HG02759 (cell line): Measurements from ENCODE around the gene RAB44.

Experiments used
- ATAC-seq: cut with Tn5 transposase; IDR thresholded peaks from one replicate; pipeline ENCODE4 v1.9.1; 2021; ENCODE audit warnings: mild to moderate bottlenecking, moderate library complexity; ENCODE audit not compliant: unreplicated experiment

RAB44 gene

DNA sequence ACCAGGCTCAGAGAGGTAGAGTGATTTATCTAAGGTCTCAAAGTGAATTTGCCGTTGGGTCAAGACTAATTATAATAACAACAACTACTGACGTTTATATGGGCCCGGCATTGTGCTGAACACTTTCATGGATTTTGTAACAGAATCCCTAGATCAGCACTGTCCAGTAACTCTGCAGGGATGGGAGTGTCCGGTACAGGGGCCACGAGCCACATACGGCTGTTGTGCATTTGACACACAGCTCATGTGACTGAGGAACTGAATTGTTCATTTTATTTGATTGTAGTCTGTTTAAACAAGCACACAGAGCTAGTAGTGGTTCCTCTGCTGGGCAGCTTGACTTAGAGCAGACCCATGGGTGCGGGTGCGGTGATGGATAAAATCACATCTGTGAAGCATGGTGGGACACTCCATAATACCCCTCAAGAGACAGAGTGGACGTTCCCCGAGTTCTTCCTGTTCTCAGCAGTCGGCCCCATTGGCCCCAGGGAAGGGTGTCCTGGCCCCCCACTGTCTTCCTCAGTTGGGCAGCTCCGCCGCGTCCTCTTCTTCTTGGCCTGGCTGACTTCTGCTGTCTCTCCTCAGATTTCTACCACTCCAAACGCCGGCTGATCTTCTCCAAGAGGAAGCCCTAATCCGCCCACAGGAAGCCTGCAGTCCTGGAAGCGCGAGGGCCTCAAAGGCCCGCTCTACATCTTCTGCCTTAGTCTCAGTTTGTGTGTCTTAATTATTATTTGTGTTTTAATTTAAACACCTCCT lies 12.3 kb upstream of the RAB44 start:
- ATAC-seq = no peak

DNA sequence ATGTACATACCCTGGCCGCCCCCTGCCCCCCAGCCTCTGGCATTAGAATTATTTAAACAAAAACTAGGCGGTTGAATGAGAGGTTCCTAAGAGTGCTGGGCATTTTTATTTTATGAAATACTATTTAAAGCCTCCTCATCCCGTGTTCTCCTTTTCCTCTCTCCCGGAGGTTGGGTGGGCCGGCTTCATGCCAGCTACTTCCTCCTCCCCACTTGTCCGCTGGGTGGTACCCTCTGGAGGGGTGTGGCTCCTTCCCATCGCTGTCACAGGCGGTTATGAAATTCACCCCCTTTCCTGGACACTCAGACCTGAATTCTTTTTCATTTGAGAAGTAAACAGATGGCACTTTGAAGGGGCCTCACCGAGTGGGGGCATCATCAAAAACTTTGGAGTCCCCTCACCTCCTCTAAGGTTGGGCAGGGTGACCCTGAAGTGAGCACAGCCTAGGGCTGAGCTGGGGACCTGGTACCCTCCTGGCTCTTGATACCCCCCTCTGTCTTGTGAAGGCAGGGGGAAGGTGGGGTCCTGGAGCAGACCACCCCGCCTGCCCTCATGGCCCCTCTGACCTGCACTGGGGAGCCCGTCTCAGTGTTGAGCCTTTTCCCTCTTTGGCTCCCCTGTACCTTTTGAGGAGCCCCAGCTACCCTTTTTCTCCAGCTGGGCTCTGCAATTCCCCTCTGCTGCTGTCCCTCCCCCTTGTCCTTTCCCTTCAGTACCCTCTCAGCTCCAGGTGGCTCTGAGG lies 11.5 kb upstream of the RAB44 start:
- no peak for ATAC-seq

DNA sequence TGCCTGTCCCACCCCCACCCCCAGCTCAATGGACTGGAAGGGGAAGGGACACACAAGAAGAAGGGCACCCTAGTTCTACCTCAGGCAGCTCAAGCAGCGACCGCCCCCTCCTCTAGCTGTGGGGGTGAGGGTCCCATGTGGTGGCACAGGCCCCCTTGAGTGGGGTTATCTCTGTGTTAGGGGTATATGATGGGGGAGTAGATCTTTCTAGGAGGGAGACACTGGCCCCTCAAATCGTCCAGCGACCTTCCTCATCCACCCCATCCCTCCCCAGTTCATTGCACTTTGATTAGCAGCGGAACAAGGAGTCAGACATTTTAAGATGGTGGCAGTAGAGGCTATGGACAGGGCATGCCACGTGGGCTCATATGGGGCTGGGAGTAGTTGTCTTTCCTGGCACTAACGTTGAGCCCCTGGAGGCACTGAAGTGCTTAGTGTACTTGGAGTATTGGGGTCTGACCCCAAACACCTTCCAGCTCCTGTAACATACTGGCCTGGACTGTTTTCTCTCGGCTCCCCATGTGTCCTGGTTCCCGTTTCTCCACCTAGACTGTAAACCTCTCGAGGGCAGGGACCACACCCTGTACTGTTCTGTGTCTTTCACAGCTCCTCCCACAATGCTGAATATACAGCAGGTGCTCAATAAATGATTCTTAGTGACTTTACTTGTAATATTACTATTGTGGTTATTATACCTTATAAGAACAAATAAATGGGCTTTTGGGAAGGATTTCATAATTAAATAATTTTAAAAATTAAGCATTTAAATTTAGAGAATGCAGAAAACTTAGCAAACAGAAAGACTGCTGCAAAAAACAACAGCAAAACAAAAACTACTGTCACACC lies 10.7 kb upstream of the RAB44 start:
- ATAC-seq = no peak

DNA sequence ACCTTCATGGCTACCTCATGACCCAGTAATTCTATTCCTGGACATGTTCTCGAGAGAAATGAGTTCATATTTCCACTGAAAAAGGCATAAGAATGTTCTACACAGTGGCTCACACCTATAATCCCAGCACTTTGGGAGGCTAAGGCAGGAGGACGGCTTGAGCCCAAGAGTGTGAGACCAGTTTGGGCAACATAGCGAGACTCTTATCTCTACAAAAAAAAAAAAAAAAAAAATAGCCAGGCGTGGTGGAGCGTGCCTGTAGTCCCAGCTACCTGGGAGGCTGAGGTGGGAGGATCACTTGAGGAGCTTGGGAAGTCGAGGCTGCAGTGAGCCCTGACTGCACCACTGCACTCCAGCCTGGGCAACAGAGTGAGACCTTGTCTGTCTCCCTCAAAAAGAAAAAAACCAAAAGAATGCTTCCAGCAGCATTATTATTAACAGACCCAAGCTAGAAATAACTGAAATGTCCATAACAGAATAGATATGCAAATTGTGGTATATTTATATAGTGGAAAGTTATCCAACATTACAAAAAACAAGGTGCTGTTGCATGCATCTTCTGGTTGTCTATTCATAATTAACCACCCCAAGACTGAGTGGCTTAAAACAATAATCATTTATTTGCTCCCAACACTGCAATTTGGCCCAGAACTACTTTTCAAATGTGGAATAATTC lies 9.4 kb upstream of the RAB44 start:
- no peak for ATAC-seq

DNA sequence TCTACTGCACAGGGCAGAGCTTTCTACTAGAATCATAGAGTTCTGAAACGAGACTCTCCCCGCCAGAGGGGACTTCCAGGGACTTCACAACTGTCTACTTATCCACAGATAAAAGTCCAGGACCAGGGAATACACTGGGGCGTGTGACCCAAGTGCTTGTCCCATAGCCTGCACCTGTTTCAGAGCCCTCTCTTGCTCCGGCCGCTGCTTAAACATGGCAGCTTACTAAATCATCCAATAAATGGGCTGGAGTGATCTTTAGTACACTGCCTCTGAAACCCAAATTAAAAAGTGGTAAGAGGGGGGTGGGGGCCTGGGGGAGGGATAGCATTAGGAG lies 8.9 kb upstream of the RAB44 start:
- no peak for ATAC-seq

DNA sequence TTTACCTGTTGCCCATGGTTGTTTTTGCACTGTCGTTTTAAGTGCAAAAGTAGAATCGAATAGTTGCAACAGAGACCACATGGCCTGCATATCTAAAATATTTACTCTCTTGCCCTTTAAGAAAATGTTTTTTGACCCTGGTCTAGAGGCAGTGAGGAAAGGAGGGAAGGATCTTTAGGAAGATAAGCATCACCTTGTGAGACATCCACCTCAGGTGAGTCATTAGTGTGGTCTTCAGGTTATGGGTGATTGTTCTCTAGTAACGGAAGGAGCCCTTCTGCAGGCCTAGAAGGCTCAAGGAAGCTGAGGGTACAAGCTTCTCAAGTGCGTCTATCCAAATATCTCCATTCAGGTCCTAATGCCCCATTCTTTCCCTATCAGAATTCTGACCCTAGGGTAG lies 6.6 kb upstream of the RAB44 start:
- ATAC-seq = no peak

DNA sequence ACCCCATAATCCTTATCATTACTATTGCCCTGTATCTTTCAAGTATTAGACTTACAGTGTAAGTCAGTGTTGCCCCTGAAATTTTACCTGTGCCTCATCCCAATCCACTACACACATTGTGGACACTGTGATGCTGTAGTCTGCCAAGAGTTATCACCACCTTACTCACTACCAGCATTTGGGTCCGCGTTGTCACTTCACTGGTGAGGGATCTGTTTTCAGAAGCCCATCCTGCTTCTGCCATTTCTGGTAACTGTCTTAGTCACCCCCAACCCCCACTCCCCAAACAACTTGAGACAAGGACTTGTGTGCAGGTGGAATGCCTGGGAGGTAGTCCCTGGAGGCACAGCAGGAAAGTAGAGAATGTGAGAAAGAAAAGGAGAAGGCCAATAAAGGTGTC lies 6.0 kb upstream of the RAB44 start:
- ATAC-seq = no peak

DNA sequence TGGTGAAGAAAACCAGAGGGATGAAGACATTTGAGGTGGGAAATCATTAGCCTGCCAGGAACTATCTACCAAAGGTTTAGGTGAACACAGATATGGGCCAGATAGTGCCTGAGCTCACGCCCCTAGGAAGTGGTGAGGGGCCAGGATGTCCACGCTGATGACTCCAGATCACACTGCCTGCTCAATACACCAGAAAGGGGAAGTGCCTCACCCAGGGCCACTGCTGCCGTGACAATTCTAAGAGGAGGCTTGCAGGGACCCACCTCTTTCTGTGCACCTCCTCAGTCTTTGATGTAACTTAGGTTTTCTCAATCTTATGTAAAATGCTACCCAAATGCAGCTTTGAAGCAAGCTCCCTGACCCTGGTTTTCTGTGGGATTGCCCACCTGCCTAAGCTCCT lies 5.4 kb upstream of the RAB44 start:
- peak; percentile 72 for ATAC-seq

DNA sequence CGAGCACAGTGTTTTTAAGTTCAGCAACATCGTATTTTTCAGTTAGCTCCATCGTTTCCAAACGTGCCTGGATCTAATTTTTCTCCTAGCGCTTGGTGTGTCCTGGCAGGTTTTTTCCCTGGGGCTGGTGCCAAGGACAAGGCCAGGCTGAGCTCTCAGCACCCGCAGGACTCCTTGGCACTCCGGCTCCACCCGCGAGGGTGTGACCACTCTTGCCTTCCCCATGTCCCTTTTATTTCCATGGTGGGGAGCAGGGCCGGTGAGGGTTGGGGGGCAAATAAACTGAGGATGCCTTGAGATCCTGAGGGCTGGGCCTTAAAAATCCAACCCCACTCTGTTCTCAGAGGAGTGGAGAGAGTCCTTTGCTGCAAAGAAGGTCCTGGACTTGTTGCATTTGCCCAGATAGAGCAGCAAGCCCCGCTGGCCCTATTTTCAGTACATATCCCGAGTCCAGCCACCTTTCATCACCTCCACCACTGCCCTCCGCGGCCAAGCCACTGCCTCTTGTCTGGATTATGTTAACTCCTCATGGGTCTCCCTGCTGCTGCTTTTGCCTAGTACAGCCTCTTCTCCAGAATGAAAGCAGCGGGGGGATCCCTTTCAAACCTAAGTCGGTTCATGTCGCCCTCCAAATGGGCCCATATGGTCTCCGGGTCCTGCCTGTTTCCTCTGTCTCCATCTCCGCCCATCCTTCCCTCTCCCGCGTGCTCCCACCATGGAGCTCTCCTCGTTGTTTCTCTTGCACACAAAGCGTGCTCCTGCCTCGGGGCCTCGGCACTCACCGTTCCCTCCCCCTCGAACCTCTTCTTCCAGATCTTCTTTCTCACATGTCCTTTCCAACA lies 4.5 kb upstream of the RAB44 start:
- ATAC-seq = no peak

DNA sequence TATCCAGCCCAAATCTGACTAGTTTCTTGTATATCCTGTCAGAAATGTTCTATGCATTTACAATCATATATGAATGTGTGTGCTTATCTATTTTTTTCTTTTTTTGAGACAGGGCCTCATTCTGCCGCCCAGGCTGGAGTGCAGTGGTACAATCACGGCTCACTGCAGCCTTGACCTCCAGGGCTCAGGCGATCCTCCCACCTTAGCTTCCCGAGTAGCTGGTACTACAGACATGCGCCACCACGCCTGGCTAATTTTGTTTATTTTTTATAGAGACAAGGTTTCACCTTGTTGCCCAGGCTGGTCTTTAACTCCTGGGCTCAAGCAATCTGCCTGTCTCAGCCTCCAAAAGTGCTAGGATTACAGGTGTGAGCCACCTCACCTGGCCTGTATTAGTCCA lies 3.0 kb upstream of the RAB44 start:
- no peak for ATAC-seq

DNA sequence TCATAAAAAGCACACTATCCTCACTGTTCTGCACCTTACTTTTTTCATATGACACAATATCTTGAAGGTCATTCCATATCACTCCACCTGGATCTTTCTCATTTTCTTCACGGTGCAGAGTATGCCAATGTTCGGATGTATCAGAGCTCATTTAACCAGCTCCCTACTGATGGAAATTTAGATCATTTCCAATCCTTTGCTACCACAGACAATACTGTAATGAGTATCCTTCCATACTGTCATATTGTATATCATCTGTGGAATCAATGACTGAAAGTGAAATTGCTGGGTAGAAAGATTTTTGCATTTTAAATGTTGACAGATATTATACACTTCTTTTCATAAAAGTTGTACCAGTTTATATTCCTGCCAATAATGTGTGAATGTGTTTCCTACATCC lies 2.2 kb upstream of the RAB44 start:
- no peak for ATAC-seq

DNA sequence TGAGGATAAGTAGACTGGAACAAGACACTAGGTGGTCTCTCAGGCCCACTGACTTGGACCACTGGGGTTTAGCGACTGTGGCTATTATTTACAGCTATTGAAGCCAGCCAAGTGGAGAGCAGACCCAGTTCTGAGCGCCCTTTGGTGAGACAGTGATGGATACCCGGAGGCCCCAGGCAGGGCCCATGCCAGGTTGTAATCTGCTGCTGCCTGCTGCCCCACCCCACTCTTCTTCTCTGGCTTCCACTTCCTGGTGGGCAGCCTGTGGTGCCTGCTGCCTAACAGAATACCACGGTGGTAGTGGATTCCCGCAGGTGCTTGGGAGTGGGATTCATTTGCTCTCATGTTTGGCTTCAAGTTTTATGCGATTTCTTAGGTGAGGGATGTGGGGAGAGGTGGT lies 570 bp downstream of the RAB44 start:
- no peak for ATAC-seq

DNA sequence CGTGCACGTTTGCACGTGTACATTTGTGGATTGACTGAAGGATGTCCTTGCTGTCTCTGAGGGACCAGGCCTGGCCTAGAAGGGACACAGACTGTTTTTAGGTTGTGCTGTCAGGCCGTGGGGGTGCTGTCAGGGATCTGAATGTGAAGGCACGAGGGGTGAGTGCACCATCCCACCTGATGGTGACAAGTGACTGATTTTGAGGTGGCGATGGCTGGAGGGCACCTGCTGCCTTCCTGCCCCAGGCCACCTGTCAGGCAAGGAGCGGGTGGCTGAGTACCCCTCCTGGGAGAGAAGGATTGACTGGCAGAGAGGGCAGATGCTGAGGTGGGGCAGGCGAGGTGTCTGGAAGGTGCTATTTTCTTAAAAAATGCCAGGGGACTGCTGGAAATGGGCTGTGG lies 1.2 kb downstream of the RAB44 start:
- ATAC-seq = no peak

DNA sequence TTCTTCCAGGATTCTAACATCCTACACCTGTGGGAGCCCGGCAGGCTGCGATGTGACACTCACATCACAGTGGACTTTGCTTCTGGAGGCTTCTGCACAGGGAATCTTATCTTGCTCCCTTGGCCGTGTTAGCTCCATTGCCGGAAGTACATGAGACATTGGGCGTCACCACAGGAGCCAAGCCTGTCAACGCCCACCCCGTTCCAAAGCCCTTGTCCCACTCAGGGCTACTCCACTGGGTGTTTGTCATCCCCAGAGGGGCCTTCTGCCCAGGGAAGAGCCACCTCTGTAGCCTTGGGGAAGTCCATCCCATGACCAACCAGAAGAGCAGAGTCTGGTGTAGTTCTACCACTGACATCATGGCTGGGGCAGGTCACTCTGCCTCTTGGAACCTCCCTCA lies 1.7 kb downstream of the RAB44 start:
- no peak for ATAC-seq

DNA sequence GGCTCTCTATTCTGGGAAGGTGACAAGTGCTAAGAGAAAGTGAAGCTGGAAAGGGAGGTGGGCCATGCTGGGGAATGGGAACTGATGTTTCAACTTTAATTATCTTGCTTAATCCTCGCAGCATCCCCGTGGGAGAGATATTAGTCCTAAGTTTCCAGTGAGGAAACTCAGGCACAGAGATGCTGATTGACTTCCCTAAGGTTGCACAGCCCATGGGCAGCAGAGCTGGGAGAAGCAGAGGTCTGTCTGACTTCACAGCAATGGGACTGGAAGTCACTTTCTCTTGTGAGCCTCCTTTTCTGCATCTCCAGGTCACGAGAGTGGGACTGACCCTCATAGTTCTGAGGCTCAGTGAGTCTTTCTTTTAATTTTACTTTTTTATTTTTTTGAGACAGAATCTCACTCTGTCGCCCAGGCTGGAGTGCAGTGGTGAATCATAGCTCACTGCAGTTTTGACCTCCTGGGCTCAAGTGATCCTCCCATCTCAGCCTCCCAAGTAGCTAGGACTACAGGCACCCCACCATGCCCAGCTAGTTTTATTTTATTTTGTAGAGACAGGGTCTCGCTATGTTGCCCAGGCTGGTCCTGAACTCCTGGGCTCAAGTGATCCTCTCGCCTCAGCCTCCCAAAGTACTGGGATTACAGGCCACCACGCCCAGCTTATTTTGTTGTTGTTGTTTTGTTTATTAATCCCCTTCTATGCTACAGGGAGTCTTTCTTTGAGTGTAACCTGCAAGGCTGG lies 2.6 kb downstream of the RAB44 start:
- ATAC-seq = no peak

DNA sequence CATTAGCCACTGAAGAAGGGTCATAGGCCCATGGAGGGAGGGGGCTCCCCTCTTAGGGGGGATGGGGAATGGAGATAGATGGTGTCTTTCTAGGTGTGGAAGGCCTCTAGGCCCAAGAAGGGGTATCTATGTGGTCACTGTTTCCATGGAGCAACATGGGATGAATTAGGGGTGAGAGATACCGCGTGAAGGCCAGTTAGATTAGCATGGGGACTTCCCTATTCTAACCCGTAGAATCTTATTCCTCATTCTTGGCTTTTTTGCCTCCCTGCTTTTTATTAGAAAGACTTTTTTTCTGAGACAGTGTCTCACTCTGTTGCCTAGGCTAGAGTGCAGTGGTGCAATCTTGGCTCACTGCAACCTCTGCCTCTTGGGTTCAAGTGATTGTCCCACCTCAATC lies 3.2 kb downstream of the RAB44 start:
- no peak for ATAC-seq

DNA sequence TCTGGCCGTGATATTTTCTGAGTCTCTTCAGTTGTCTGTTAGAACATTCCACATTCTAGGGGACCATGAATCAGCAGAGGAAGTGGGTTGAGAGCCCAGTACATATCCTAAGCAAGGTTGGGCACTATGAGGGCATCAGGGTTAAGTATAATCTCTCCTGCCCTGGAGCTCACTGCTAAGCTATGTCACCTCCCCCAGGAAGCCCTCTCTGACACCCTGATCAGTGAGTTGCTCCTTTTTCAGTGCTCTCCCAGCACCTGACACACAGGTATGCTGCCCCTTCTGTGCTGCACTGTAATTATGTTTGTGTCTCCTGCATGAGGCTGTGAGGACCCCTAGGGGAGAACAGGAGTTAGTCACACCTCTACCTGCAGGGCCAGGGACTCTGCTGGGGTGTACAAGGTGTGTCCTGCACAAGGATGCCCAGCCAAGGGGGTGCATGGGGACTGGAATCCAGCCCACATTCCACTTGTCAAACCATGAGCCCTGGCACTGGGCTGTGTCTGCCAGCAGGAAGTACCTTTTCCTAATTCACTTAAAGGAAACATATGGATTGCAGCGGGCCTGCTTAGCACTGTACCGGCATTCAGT lies 3.9 kb downstream of the RAB44 start:
- ATAC-seq = no peak

DNA sequence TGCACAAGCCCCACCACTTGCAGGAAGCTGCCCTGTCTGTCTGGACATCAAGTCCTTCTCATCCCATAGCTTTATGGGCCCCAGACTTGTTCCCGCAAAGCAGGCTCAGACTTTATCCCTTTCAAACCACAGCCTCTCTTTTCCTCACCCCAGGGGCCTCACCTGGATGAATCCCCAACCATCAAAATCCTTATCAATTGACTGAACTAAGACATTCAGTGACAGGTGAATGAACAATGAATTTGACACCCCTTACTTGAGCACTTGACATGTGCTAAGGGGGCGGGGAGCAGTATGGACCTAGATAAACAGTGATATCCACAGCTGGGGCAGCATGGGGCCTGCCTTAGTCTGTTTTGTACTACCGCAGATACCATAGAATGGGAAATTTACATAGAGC lies 5.0 kb downstream of the RAB44 start:
- no peak for ATAC-seq

DNA sequence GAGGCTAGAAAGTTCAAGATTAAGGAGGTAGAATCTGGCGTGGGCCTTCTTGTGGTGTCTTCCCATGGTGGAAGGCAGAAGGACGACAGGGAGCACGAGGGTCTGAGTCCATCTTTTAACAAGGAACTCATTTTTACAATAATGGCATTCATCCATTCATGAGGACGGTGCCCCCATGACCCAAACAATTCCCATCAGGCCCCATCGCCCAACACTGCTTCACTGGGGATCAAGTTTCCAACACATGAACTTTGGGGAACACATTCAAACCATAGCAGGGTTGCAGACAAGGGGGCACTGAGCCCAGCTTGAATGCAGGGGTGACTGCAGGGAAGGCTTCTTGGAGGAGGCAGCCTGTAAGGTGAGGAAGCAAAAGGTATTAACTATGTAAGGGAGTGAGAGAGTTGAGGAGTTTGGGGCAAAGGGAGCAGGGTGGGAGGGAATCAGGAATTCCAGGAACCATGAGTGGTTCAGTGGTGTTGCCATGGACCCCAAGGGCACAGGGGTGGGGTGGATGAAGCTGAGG lies 5.5 kb downstream of the RAB44 start:
- no peak for ATAC-seq
